Liver (tissue), 3 donors: Measurements from ENCODE around the gene ECEL1.

Experiments
- EGR1 ChIP-seq, 2 donors: IDR thresholded peaks; 2 replicates each; pipeline ENCODE4 v1.6.1; 2016 to 2018; ENCODE audit warnings: antibody characterized with exemption in 2 of 2, low read depth in 2 of 2
- FOXA1 ChIP-seq: IDR thresholded peaks from 2 replicates; pipeline ENCODE4 v1.6.1; 2016; ENCODE audit warnings: antibody characterized with exemption
- GABPA ChIP-seq, 2 donors: IDR thresholded peaks in 1 of 2; conservative IDR thresholded peaks in 1 of 2; 2 replicates each; pipeline ENCODE4 v1.6.1; 2016; ENCODE audit warnings: antibody characterized with exemption in 2 of 2, mild to moderate bottlenecking in 1 of 2, moderate library complexity in 1 of 2
- MAX ChIP-seq: IDR thresholded peaks from 2 replicates; pipeline ENCODE4 v1.6.1; 2016; ENCODE audit warnings: antibody characterized with exemption
- NR2F2 ChIP-seq: IDR thresholded peaks from 2 replicates; pipeline ENCODE4 v1.6.1; 2016; ENCODE audit warnings: antibody characterized with exemption
- REST ChIP-seq: IDR thresholded peaks from 2 replicates; pipeline ENCODE4 v1.6.1; 2016; ENCODE audit warnings: antibody characterized with exemption, mild to moderate bottlenecking
- SP1 ChIP-seq: IDR thresholded peaks from 2 replicates; pipeline ENCODE4 v1.6.1; 2018; ENCODE audit warnings: antibody characterized with exemption, mild to moderate bottlenecking
- TAF1 ChIP-seq: conservative IDR thresholded peaks from 2 replicates; pipeline ENCODE4 v1.6.1; 2016; ENCODE audit warnings: antibody characterized with exemption, mild to moderate bottlenecking
- ZBTB33 ChIP-seq: IDR thresholded peaks from 2 replicates; pipeline ENCODE4 v1.6.1; 2016; ENCODE audit warnings: antibody characterized with exemption
- TF ChIP-seq, protein P1 (sequence below): fragments of 150-350 bp; IDR thresholded peaks from 2 replicates; pipeline ENCODE4 v1.5.1; 2017; ENCODE audit warnings: improper control_type of control experiment, low read depth, low read length; ENCODE audit not compliant: missing input control
- TF ChIP-seq, protein P2 (sequence below): IDR thresholded peaks from 2 replicates; pipeline ENCODE4 v1.6.1; 2016; ENCODE audit warnings: antibody characterized with exemption
- donor health status: healthy.
- donor health status: healthy.

DNA sequence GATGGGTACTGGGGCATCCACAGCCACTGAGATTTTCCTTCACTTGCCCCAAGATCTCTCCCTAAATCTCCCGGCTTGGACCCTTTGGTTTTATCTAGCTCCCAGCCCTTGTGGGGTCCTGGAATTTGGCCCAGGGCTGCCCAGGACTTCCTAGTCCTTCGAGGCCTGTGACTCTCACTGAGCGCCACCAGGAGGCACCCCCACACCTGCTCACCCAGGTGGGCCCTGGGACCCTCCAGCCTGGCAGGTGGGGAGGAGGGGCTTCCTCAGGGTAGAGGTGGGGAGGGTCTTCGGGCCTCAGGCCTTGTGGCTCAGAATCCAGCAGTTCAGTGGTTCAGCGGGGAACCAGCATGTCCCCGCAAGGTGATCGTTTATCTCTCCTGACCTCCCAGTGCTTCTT, 20.6 kb upstream of the ECEL1 start:
- TF ChIP-seq, protein P1, sequence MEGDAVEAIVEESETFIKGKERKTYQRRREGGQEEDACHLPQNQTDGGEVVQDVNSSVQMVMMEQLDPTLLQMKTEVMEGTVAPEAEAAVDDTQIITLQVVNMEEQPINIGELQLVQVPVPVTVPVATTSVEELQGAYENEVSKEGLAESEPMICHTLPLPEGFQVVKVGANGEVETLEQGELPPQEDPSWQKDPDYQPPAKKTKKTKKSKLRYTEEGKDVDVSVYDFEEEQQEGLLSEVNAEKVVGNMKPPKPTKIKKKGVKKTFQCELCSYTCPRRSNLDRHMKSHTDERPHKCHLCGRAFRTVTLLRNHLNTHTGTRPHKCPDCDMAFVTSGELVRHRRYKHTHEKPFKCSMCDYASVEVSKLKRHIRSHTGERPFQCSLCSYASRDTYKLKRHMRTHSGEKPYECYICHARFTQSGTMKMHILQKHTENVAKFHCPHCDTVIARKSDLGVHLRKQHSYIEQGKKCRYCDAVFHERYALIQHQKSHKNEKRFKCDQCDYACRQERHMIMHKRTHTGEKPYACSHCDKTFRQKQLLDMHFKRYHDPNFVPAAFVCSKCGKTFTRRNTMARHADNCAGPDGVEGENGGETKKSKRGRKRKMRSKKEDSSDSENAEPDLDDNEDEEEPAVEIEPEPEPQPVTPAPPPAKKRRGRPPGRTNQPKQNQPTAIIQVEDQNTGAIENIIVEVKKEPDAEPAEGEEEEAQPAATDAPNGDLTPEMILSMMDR: no peak
- TF ChIP-seq ZBTB33 (no peak), FOXA1 (no peak), EGR1 (IDR thresholded peaks at IDR 0.05; ENCODE audit: low read depth in 2 of 2) (no peak), REST (no peak), SP1 (no peak), MAX (no peak), GABPA (IDR thresholded peaks at IDR 0.05 in 1 of 2, conservative IDR thresholded peaks at IDR 0.05 in 1 of 2) (no peak), NR2F2 (no peak), TAF1 (no peak)
- TF ChIP-seq, protein P2, sequence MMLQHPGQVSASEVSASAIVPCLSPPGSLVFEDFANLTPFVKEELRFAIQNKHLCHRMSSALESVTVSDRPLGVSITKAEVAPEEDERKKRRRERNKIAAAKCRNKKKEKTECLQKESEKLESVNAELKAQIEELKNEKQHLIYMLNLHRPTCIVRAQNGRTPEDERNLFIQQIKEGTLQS: no peak
